NCI-H82 (cell line): ENCODE data around the gene NPTXR.

Experiments used
- DNase-seq: peaks from one replicate; lab custom pipeline; 2025; lab: John Stamatoyannopoulos, UW

Gene NPTXR

DNA sequence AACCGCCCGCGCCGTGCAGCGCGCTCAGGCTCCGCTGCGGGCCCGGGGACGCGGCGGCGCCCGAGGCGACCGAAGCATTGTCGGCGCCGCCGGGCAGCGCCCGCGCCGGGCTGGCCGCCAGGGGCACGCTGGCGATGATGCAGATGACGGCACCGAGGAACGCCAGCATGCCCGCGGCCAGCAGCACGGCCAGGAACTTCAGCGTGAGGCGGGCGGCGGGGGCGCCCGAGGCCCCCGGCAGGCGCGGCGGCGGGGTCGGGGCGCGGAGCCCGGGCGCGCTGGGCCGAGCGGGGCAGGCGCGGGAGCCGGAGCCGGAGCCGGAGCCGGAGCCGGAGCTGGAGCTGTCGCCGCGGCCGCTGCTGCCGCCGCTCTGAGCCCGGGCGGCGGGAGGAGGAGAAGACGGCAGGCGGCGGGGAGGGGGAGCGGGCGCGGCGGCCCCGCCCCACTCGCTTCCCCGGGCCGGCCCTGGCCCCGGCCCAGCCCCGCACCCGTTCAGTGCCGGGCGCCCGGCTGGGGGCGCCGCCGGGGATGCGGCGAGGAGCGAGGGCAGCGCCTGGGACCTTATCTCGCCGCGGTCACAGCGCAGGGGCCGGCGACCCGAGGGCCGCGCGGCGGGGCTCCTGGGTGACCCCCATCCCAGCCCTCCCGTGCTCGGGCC, at the start of gene NPTXR:
Gene NPTXR, minus strand, starts transcription at position 372 of the 658 bp plus-strand sequence.
- peak; percentile 62 for DNase-seq

DNA sequence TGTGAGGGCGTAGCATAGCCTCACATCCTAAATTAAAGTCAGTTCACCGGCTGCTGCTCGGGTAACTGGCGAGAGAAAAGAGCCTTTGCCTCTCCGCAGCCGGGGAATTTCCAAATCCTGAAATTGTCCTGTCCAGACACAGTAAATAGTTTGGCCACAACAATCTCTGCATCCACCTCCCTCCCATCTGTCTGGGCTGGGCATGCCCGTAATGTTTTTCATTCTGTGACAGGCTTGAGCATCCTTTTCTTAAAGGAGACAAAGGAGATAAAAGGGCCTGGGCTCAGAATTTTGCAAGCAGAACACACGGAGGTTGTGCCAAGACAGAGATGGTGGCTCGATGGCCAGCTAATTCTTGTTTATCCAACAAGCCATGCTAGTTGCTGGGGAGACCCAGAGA, 47.4 kb upstream of the NPTXR start:
- DNase-seq = no peak

DNA sequence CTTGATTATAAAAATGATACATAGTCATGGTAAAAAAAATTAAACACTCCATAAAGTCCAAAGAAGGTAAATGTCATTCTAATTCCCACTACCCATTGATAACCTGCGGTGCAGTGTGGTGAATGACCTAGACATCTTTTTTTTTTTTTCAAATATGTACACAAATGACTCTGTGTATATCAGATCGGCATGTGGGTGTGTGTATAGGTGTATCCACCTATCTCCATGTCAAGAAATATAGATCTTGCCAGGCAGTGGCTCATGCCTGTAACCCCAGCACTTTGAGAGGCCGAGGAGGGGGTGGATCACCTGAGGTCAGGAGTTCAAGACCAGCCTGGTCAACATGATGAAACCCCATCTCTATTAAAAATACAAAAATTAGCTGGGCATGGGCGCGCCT, 46.5 kb upstream of the NPTXR start:
- no peak for DNase-seq

DNA sequence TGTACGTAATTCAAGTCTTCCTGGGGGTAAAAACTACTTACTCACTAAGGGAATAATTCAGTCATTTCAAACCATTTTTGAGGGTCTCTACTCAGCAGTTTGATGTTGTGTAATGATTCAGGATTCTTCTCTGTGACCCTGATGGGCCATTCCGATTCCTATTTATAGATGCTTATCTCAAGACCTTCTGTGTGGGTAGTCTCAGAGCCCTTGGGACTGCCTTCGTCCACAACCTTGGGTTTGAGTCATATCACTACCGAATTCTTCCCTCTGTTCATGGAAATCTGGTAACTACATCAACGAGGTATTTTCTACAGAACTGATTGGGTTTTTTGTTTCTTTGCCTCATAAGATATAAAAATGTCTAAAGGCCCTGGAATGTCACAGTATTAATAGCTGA, 42.5 kb upstream of the NPTXR start:
- DNase-seq = no peak

DNA sequence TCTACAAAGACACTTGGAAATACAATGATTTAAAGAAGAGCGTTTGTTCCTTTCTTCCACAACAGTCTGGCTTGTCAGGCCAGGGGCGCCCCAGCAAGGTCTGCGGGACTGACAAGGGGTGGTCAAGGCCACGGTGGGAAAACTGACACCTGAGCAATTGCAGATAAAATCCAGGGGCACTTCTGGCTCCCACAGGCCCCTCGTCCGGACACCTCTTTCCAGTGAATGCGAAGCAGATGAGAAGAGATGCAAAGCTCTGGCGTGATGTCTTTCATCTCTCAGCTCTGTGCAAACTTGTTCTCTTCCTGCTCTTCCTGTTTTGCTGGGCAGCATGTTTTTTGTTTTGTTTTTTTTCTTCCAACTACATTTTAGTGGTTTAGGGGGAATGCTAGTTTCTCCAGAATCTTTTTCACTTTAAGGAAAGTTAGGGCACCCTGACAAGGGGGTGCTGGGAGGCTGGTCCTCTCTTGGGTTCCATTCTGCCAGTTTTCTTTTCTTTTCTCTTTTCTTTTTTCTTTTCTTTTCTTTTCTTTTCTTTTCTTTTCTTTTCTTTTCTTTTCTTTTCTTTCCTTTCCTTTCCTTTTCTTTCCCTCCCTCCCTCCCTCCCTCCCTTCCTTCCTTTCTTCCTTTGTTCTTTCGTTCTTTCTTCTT, 39.3 kb upstream of the NPTXR start:
- DNase-seq = no peak

DNA sequence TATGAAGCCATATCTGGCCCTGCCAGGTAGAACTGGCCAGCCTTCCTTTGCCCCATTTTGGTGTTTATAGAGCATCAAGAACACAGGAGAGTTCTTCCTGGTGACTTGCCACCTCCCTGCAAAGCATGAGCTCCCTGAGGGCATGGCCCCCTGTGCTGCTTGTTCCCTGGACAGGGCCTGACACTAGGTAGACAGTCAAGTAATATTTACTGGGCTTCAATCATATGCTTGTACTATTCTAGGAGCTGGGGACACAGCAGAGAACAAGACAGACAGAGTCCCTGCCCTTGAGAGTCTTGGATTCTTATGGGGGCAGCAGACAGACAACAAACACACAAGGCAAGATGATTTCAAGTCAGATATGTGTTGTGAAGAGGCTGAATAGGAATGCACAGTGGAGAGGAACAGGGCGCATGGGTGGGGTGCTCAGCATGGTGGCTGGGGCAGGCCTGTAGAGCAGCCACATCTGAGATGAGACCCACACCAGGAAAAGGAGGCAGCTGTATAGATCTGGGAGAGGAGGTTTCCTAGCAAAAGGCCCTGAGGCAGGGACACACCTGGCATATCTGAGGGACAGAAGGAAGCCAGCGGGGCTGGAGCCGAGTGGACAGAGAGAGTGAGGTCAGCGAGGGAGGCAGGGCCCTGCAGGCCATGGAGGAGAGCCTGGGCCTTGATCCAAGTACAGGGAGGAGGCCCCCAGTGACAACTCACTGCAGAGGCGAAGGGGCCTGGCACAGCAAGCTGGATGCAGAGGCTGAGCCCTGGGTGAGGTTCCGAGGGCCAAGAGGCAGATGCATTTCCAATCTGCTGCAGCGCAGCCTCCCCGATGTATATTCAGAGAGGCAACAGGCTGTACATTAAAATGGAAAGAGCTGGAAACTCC, 38.4 kb upstream of the NPTXR start:
- no peak for DNase-seq

DNA sequence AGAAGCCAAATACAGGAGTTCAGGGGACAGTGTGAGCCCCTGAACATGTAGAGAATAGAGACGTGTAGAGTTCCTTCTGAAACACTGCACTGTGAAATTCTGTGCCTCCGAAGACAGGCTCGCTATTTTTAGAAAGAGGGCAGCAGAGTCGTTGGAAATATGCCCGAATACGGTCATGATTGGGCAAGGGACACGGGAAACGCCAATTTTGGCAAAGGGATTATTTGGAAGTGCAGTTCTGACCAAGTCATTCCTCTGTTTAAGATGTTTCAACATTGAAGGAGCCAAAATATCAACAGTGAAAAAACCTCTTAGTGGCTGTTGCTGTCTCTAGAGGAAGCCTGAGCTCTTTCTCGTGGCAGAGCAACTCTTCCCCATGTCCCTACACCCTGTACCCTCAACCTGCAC, 37.6 kb upstream of the NPTXR start:
- DNase-seq = no peak

DNA sequence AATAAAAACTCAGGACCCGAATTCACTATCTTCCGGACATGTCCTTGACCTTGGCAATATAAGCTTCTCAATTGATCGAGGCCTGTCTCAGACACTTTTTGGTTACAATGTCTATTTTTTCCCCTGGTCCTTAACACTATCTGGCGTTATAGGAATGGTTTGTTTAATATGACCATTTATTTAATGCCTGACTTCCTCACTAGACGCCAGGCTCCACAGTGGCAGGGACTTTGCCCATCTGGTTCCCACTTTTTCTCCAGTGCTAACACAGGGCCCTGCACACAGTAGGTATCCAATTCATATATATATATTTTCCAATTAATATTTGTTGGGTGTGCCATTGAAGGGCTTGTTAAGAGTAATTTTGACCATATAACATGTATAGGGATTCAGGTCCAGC, 36.1 kb upstream of the NPTXR start:
- no peak for DNase-seq

DNA sequence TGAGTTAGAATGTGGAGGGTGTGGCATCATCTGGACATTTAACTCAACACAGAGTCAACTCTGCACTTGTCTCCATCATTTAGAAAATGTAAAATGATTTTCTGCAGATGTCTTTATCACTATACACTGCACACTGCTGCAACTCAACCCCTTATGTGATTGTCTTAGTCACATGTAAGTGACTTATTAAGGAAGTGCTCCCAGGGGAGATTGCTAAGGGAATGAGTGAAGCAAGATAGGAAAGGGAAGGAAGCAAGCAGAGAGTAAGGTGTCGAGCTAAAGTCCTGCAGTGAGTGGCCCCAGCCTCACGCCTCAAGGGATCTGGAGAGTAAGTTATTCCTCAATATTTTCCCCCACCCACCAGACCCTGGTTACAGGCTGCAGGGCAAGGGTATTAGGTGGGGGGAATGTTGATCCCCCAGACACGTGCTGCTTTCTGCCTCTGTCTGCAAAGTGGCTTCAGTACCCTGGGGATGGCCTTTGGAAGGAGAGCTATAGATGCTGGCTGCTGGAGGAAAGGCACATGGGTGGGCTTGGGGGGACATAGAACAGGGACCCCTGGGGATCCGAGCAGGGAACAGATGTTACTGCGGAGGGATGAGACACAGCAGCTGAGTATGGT, 35.4 kb upstream of the NPTXR start:
- peak; percentile 38 for DNase-seq

DNA sequence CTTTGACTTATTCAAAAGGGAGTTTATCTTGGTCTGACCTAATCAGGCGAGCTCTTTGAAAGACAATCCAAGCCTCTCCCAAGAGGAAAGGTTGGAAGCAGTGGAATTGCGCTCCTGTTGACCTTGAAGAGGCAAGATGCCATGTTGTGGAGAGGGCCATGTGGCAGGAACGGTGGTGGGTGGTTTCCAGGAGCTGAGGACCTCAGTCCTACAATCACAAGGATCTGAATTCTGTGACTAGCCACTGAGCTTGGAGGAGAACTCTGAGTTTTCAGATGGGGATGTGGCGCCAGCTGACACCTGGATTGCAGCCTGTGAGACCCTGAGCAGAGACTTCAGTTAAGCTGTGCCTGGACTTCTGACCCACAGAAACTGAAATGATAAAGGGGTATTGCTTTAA, 34.2 kb upstream of the NPTXR start:
- DNase-seq = no peak

DNA sequence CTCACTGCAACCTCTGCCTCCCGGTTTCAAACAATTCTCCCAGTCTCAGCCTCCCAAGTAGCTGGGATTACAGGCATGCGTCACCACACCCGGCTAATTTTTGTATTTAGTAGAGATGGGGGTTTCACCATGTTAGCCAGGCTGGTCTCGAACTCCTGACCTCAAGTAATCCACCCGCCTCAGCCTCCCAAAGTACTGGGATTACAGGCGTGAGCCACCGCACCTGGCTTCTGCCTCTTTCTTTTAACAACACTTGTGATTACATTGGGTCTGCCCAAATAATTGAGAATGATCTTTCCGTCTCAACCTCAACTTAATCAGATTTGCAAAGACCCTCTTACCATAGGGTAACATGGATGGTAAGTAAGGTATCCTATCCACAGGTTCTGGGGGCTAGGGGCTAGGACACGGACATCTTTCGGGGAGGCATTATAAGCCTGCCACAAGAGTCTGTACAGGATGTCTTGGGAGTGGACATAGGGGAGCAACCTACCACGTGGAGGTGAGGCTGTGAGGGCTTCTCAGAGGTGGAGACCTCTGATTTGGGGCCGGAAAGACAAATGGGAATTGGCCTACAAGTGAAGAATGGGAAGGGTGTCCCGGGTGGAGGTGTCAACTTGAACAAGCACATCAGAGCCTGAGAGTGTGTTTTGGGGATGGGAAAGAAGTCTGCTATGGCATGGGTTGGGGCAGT, 30.8 kb upstream of the NPTXR start:
- no peak for DNase-seq

DNA sequence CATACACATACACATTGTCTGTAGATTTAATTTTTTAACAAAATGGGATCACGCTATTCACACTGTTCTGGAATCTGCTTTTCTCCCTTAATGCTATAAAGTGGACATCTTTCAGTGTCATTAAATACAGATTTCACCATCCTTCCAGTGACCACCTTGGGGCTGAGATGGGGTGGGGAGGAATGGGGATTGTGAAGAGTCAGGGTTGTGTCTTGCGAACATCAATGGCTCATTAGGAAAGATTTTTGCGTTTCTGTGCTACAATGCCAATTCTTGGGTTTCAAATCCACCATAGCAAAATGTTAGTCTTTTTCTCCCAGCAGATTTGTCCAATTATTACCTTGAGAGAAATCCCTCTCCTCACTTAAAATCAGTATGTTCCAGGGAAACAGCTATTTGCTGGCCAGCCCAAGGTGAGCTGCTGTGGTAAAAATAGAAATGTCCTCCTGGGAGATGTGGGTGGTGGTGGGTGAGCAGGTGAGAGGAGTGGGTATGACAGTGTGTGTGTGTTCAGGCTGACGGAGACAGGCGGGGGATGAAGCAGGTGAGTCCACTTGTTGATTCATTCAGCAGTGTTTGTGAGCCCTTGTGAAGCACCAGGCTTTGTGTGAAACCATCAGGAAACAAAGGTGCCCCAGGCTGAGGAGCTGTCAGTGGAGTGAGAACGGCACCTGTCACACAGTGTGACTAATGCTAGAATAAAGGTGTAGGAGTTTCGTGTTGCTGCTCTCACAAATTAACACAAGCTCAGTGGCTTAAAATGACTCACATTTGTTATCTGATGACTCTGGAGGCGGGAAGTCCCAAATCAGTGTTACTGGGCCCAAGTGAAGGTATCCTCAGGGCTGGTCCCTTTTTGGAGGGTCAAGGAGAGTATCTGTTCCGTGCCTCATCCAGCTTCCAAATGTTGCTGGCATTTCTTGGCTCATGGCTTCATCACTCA, 29.9 kb upstream of the NPTXR start:
- DNase-seq = no peak

DNA sequence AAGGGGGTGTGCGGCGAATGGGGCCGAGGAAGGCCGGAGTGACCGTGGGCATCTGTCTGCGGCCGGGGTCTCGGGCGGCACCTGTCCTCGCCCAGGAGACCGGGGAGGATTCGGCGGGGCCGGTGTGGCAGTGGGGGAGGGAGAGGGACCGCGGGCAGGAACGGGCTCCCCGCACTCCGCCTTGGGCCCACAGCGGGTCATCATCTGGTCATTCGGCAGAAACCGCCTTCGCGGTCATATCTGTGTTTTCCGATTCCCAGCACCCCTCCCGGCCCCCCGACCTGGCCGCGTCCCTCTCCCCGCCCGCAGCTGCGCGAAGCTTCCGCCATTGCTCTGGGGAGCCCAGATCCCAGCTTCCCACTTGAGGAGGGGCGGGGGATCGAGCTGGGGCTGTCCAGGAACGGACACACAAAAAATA, 29.0 kb upstream of the NPTXR start:
- peak; percentile 46 for DNase-seq

DNA sequence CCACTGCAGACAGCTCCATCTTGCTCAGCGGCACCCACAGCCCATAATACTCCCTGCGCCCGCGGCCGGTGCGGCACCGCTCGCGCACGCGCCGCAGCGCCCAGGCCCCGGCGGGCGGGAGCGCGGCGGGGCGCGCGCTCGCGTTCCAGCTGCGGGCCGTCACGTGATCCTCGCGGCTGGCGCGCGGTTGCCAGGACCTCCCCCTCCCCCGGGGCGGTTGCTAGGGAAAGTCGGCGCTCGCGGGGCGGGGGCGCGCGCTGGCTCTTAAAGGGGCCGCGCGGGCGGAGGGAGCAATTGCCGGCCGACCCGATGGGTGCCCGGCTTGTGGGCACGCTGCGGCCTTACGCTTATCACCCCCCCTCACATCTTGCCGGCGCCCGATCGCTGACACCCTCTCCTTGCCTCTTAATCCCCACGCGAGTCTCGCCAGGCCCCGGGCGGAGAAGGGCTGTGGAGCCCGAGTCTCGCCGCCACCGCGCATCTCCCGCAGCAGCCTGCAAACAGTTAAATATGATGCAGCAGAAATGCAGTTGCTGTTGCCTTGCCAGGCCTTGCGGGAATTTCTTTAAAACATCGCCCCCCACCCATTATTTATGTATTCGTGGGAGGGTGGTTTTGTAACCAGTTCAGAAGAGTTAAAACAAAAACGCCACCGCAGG, 28.5 kb upstream of the NPTXR start, which contains the start of gene CBX6:
Gene CBX6, minus strand, starts transcription at position 45 of the 659 bp plus-strand sequence. Its CDS starts 26 bp downstream, at position 19.
- DNase-seq = peak; percentile 92

DNA sequence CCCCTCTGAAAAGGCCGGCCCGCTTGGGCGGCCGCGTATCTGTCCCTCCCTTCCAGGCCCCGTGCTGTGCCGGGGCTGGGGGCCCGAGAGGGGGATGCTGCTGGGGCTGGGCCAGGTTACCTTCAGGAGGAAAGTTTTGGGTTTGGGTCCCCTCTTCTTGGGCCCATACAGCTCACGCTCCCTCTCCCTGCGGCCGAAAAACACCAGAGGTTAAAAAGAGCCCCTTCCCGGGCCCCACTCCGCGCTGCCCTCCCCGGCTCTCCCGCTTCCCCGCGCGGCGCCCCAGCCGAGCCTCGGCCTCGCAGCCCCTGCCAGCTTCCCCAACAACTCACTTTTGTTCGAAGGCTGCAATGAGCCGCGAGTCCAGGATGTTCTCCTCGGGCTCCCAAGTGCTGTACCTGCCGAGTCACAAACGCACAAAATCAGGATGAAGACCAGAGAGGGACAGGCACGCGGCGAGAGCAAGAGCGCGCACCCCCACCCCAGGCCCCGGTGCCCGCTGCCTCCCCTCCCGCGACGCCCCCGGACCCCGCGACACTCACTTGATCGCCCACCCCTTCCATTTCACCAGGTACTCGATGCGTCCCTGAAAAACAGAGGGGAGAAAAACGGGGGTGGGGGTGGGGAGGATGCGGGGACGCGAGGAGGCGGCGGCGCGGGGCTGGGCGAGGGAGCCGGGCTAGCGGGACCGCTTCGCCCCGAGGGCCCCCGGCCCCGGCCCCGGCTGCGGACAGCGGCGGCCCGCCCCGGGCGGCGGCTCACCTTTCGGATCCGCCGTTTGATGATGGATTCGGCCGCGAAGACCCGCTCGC, 27.7 kb upstream of the NPTXR start:
- DNase-seq = no peak

DNA sequence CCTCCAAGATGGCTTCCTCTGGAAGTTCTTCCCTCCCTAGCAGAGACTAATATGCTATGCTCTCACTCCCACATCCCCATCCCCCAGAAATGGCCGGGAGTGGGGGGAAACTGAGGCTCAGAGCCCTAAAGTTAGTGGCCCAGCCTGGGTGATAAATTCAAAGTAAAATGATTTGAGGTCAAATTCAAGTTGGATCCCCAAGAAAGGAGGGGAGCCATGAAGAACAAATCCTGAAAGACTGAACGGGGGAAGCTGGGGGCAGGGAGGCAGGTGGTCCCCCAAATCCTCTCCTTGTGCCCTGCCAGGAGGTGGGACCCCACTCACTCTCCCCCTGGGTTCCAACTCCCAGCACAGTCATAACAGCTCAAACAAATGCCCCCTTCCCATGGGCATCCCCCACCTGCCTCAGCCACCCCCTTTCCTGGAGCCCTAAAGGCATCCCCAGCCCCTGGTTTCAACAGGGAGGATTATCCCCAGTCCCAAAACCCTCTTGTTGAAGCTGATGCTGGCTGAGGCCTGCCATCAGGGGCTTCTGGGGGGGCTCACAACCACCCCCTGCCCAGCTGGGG, 27.0 kb upstream of the NPTXR start:
- DNase-seq = peak; percentile 19

DNA sequence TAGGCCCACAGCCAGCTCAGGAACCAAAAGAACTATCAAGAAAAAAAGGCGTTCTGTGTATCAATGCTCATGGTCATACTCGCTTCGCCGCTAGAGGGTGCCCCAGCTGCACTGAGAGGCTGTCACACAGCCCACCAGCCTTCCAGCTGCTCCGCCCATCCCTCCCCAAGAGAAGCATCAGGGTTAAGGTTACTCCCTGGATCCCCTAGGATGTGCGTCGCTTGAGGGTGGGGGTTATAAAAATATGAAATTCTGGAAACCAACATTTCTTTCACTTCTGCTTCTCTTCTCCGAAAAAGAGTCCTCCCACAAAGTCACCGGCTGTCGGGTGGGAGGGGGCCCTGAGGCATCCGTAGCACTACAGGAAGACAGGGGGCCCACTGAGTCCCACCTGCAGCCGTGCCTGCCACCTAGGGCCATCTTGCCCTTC, 26.5 kb upstream of the NPTXR start:
- peak; percentile 93 for DNase-seq

DNA sequence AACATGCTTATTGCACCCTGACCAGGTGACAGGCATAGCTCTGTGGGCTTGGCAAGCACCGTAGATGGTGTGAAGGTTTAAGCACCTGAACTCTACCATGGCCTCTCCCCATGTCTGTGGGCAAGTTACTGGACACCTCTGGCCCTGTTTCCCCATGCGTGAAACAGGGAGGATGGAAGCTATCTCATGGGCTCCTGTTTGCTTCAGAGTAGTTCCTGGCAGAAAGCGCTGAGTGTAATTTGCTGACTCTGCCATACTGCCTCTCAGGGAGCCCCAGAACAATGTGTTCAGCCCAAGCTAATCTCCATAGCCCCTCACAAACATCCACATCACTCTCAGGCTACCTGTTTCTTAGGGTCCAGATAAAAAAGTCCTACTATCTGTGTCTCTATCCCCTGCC, 25.8 kb upstream of the NPTXR start:
- DNase-seq = no peak

DNA sequence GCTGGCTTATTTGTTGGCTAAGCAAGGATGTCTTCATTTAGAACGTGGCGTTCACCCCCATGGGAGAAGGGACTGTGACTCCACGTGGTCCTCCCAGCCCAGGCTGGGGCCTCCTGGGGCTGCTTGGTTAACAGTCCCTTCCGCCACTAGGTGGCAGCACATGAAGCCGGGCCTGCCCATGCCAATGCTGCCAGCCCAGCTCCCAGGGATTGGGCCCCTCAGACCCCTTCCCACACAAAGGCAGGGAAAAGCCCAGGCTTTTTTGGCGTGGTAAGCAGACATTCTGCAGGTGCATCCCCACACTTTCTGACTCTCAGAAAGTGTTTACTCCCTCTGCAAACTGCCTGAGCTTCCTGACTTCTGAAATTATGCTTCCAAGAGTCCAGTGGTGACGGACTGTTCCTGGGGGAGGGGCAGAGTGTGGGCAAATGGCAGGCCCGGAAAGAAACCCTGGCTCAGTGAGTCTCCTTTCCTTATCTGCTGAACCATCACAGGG, 25.1 kb upstream of the NPTXR start:
- DNase-seq = peak; percentile 85
